ENCODE results near the gene JADE1. TPM values are rescaled to one million over a fixed set of nuclear protein-coding genes. Genes with fewer than 3 reads are reported as not detected.

Gene JADE1
- total RNA-seq, 1 experiment from 2014 or later: 192 TPM

GRCh38 chr4:128813965-128814364 lies 4.5 kb downstream of the JADE1 start:
- Mint-ChIP-seq H3K36me3 (ENCODE audit: insufficient read depth in 1 of 3, low read depth in 3 of 3) (peaks cover 27 to 46% (median 32%) of the 10 kb centered on the region in 3 experiments; a peak in 6 of 7 replicates), H3K4me1 (peaks cover 44 to 51% of the 10 kb centered on the region in 2 experiments), H3K27ac (peak overlapping the region in 2 of 3 experiments; percentile 23 to 59; a peak in 4 of 7 replicates), H3K4me3 (peak overlapping the region; percentile 82 to 83), H3K27me3 (ENCODE audit: low read depth) (no peaks in the 10 kb centered on the region), H3K9me3 (peaks cover 2 to 3% of the 10 kb centered on the region in 2 experiments; a peak in 3 of 5 replicates)
- WGBS (ENCODE audit: extremely low coverage, insufficient read length, low lambda C conversion rate): no CpG with 5 or more reads among the region's 5 CpGs
- Histone ChIP-seq H2AFZ (ENCODE audit: low read length) (no peak overlapping the region), H3K79me2 (ENCODE audit: insufficient read depth, low read length) (peaks cover 61% of the 10 kb centered on the region), H3K9ac (ENCODE audit: extremely low read depth, insufficient read length, low read length) (no peak overlapping the region), H3K14ac (ENCODE audit: insufficient read depth, low read length) (no peak overlapping the region), H2BK20ac (ENCODE audit: low read depth, low read length, poor library complexity, severe bottlenecking) (no peak overlapping the region), H3K56ac (ENCODE audit: insufficient read length, low read depth, low read length) (no peak overlapping the region), H3K4me1 (ENCODE audit: insufficient read depth, low read length) (peaks cover 3% of the 10 kb centered on the region), H3K23ac (ENCODE audit: insufficient read length, low read depth, low read length) (no peak overlapping the region), H3K27ac (ENCODE audit: insufficient read length, low read depth, low read length) (no peak overlapping the region), H3K4ac (ENCODE audit: low read depth, low read length) (no peak overlapping the region), H2AK5ac (ENCODE audit: insufficient read length, low read length) (no peak overlapping the region), H2BK15ac (ENCODE audit: low read depth, low read length) (no peak overlapping the region), H4K91ac (ENCODE audit: insufficient read length, low read depth, low read length) (no peak overlapping the region), H4K5ac (ENCODE audit: insufficient read length, low read depth, low read length) (no peak overlapping the region), H3K27me3 (ENCODE audit: insufficient read depth, low read length) (no peaks in the 10 kb centered on the region), H4K8ac (replicated peaks; ENCODE audit: insufficient read length, low read depth, low read length) (no peak overlapping the region), H3T11ph (ENCODE audit: low read length) (no peak overlapping the region), H2BK5ac (ENCODE audit: insufficient read length, low read length) (no peak overlapping the region), H3K18ac (ENCODE audit: insufficient read length, low read depth, low read length) (no peak overlapping the region), H2BK120ac (ENCODE audit: low read depth, low read length, poor library complexity, severe bottlenecking) (no peak overlapping the region), H3K23me2 (ENCODE audit: insufficient read length, low read depth, low read length, poor library complexity, severe bottlenecking) (peaks cover 6% of the 10 kb centered on the region), H3K79me1 (ENCODE audit: insufficient read depth, low read depth, low read length, poor library complexity, severe bottlenecking) (peaks cover 3% of the 10 kb centered on the region), H3K4me2 (ENCODE audit: insufficient read depth, insufficient read length, low read length) (peak overlapping the region; percentile 70), H2BK12ac (ENCODE audit: insufficient read length, low read depth, low read length) (no peak overlapping the region), H3K9me3 (ENCODE audit: control insufficient read depth, low read depth, low read length) (no peaks in the 10 kb centered on the region), H4K20me1 (ENCODE audit: control insufficient read depth, insufficient read depth, insufficient read length) (no peaks in the 10 kb centered on the region)
- TF ChIP-seq CTCF (conservative IDR thresholded peaks at IDR 0.05): no peak
- no peak for DNase-seq

Data from H9 (cell line).